ENCODE measurements around the gene NEU3. TPM values are rescaled to one million over a fixed set of nuclear protein-coding genes. Genes with fewer than 3 reads are reported as not detected.

The NEU3 gene
- total and polyA plus RNA-seq, 7 donors: 1.8 to 26.7 (median 14.0) TPM

GRCh38 chr11:75025561-75025960 lies 36.8 kb downstream of the NEU3 start:
- WGBS, 3 donors: 91 to 100% (median 98%) methylated on average over 1 of the region's 1 CpG
- Histone ChIP-seq H3K9me3 (no peaks in the 10 kb centered on the region), H3K4me1 (peaks cover 48% of the 10 kb centered on the region), H3K4me3 (no peak overlapping the region), H3K27me3 (ENCODE audit: insufficient read depth in 3 of 3, low read length in 2 of 3) (no peaks in the 10 kb centered on the region), H3K27ac (no peak overlapping the region), H3K36me3 (ENCODE audit: insufficient read depth in 1 of 2, low read depth in 1 of 2) (no peaks in the 10 kb centered on the region)
- intact Hi-C loops (cut with DNase I): loop anchor here (5.0 to 10.0 kb wide), 2 partner anchors 182 to 219 kb away; partner anchors contain the start of gene TPBGL (in 1 of the 2)
- DNase-seq (no peak), ATAC-seq (no peak)
- no peak for TF ChIP-seq CTCF (IDR thresholded peaks at IDR 0.05)

GRCh38 chr11:75028321-75028720 lies 39.6 kb downstream of the NEU3 start:
- Histone ChIP-seq H3K27me3 (ENCODE audit: insufficient read depth in 3 of 3, low read length in 2 of 3) (no peaks in the 10 kb centered on the region), H3K4me3 (no peak overlapping the region), H3K4me1 (peaks cover 27% of the 10 kb centered on the region), H3K36me3 (ENCODE audit: insufficient read depth in 1 of 2, low read depth in 1 of 2) (no peaks in the 10 kb centered on the region), H3K27ac (peak overlapping the region; percentile 10), H3K9me3 (no peaks in the 10 kb centered on the region)
- intact Hi-C loops (cut with DNase I): loop anchor here (5.0 to 10.0 kb wide), 2 partner anchors 179 to 216 kb away; partner anchors contain the start of gene TPBGL (in 1 of the 2)
- no peak for DNase-seq
- TF ChIP-seq CTCF (IDR thresholded peaks at IDR 0.05): no peak
- ATAC-seq: peak; percentile 7 to 68 (median 43)

- no peak for ATAC-seq
- H3K4me3 ChIP-seq: no peak overlapping the region
- no peaks in the 10 kb centered on the region for H3K36me3 ChIP-seq (ENCODE audit: insufficient read depth in 1 of 2, low read depth in 1 of 2)
- H3K27me3 ChIP-seq (ENCODE audit: insufficient read depth in 3 of 3, low read length in 2 of 3): no peaks in the 10 kb centered on the region
- intact Hi-C loops (cut with DNase I): loop anchor here (5.0 to 10.0 kb wide), 2 partner anchors 179 to 216 kb away; partner anchors contain the start of gene TPBGL (in 1 of the 2)
- WGBS, 3 donors: 48 to 63% (median 52%) methylated on average over 2 of the region's 2 CpGs
- DNase-seq: no peak
- H3K4me1 ChIP-seq: peaks cover 26% of the 10 kb centered on the region
- H3K9me3 ChIP-seq: no peaks in the 10 kb centered on the region
- H3K27ac ChIP-seq: no peak overlapping the region
- no peak for TF ChIP-seq CTCF (IDR thresholded peaks at IDR 0.05)
Observed at GRCh38 chr11:75028724-75029123, 40.0 kb downstream of the NEU3 start.

- WGBS, 3 donors: 69 to 84% (median 80%) methylated on average over 6 of the region's 6 CpGs
- Histone ChIP-seq H3K36me3 (ENCODE audit: insufficient read depth in 1 of 2, low read depth in 1 of 2) (no peaks in the 10 kb centered on the region), H3K27ac (no peak overlapping the region), H3K4me3 (no peak overlapping the region), H3K4me1 (peaks cover 15% of the 10 kb centered on the region), H3K9me3 (no peaks in the 10 kb centered on the region), H3K27me3 (ENCODE audit: insufficient read depth in 3 of 3, low read length in 2 of 3) (no peaks in the 10 kb centered on the region)
- intact Hi-C loops (cut with DNase I): loop anchor here (5.0 to 10.0 kb wide), 2 partner anchors 177 to 215 kb away; partner anchors contain the start of gene TPBGL (in 1 of the 2)
- ATAC-seq: no peak
- TF ChIP-seq CTCF (IDR thresholded peaks at IDR 0.05): no peak
- no peak for DNase-seq
Observed at GRCh38 chr11:75029836-75030631, 41.3 kb downstream of the NEU3 start.
